GM13976 (cell line): Measurements from ENCODE around the gene BSDC1.
"Not testable (repeated sequence)": the region's sequence is repeated elsewhere in the genome, so short reads cannot be mapped to it uniquely, and the experiment has no call there.

Experiments used
- DNase-seq: peaks from one replicate; pipeline ENCODE4 v3.0.0; 2012; ENCODE audit warnings: low spot score
- CTCF ChIP-seq: IDR thresholded peaks from 2 replicates; pipeline ENCODE4 v1.5.1; 2012; ENCODE audit warnings: borderline replicate concordance, mild to moderate bottlenecking; ENCODE audit not compliant: insufficient read depth; ENCODE audit errors: extremely low read depth, missing control alignments, control extremely low read depth
- in situ Hi-C: fragments of 300-500 bp; cut with MboI; formaldehyde crosslinking; loops from one replicate; pipeline ENCODE4 v1.12.0; 2022; ENCODE audit warnings: low sequenced_read_pairs, mixed read lengths, inconsistent platforms; ENCODE audit not compliant: unreplicated experiment

BSDC1 gene

GRCh38 chr1:32357614-32358013 is 36.6 kb downstream of the BSDC1 start:
- in situ Hi-C loops = no loop called here
- TF ChIP-seq CTCF = no peak
- DNase-seq = no peak

- no peak for TF ChIP-seq CTCF
- in situ Hi-C loops = no loop called here
- DNase-seq = no peak
Observed at GRCh38 chr1:32356478-32356877, 37.8 kb downstream of the BSDC1 start.

DNA sequence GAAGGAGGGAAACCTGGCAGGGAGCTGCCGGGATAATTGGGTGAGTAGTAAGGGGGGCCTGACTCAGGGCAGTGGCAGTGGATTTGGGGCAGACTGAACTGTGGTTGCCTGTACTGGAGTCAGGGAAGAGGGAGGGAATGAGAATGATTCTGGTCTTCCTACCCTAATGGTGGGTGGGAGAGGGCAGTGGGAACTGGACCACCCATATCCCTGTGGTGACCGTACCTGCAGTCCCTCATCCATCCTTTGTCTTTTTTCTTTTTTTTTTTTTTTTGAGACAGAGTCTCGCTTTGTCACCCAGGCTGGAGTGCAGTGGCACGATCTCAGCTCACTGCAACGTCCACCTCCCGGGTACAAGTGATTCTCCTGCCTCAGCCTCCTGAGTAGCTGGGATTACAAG is 38.5 kb downstream of the BSDC1 start:
- DNase-seq, in situ Hi-C loops: not testable (repeated sequence)

DNA sequence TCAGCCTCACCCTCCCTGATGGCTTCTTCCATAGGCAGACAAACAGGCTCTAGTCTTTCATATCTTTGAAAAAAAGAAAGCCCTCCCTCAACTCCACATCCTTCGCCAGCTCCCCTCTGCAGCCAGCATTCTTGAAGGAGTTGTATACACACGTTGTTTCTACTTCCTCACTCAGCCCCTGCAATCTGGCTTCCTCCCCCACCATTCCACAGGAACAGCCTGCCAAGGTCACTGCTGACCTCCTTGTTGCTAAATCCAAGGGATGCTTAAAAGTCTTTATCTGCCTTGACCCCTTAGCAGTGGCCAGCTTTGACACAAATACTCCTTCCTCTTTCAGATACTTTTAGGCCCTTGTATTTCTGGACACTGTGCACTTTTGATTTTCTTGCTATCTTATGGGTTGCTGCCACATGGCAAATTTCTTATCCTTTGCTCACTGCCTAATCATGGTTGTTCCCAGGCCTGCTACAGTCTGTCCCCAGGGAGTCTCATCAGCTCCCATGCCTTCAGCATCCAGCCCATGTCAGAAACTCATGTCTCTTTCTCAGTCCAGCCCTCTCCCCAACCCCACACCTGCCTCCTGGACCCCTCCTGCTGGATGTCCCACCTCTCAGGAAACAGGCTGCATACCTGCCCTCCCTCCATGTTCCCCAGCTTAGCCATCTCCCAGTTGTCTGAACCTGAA is 40.2 kb downstream of the BSDC1 start:
- no peak for TF ChIP-seq CTCF
- no peak for DNase-seq
- in situ Hi-C loops = no loop called here

- in situ Hi-C loops = no loop called here
- TF ChIP-seq CTCF = no peak
- DNase-seq = no peak
Observed at GRCh38 chr1:32353431-32353830, 40.8 kb downstream of the BSDC1 start.

- in situ Hi-C loops = no loop called here
- no peak for TF ChIP-seq CTCF
- no peak for DNase-seq
Observed at GRCh38 chr1:32352831-32353383, 41.3 kb downstream of the BSDC1 start.

DNA sequence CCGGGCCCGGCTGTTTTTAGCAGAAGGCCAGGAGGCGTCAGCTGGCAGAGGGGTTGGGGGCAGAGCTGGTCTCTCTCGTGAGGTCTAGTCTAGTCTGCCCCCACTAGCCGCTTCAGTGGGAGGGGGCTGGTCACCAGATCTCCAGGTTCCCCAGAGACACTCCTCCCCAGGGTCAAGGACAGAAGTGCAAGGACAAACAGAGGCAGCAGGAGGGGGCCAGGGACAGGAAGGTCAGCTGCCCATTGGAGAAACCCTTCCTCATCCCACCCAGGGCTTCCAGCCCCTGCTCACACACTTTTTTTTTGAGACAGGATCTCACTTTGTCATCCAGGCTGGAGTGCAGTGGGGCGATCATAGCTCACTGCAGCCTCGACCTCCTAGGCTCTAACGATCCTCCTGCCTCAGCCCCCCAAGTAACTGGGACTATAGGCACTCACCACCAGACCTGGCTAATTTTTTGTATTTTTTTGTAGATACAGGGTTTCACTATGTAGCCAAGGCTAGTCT is 41.9 kb downstream of the BSDC1 start:
- TF ChIP-seq CTCF = no peak
- DNase-seq = no peak
- in situ Hi-C loops = no loop called here
